K562 (cell line): ENCODE results near the gene UBXN11.

Experiments
- CTCF ChIP-seq, 3 experiments: IDR thresholded peaks in 2 of 3; conservative IDR thresholded peaks in 1 of 3; 2 replicates each; pipeline ENCODE4 v1.5.1; 2011 to 2012; ENCODE audit warnings: low read length in 3 of 3, mild to moderate bottlenecking in 3 of 3, control low read depth in 2 of 3, improper control_type of control experiment in 1 of 3, inconsistent platforms in 1 of 3, low read depth in 1 of 3, mixed read lengths in 1 of 3, moderate library complexity in 1 of 3; ENCODE audit not compliant: insufficient read depth in 2 of 3
- EP300 ChIP-seq: IDR thresholded peaks from 2 replicates; pipeline ENCODE4 v1.6.1; 2012; ENCODE audit warnings: low read length, improper control_type of control experiment
- GABPB2 ChIP-seq: fragments of 250-450 bp; sonication (Bioruptor Pico); conservative IDR thresholded peaks from 2 replicates; pipeline ENCODE4 v1.5.1; 2021; ENCODE audit warnings: mild to moderate bottlenecking
- MCM5 ChIP-seq: fragments of 450-650 bp; IDR thresholded peaks from 2 replicates; pipeline ENCODE4 v1.6.1; 2016; ENCODE audit warnings: low read depth
- RBM25 ChIP-seq: fragments of 200-400 bp; formaldehyde crosslinking; IDR thresholded peaks from 2 replicates; pipeline ENCODE4 v1.6.1; 2018; ENCODE audit warnings: low read length, low read depth, moderate library complexity; ENCODE audit not compliant: severe bottlenecking
- TFE3 ChIP-seq: fragments of 450-650 bp; formaldehyde crosslinking; IDR thresholded peaks from 2 replicates; pipeline ENCODE4 v1.4.0; 2020; ENCODE audit warnings: mild to moderate bottlenecking, mixed read lengths
- U2AF2 ChIP-seq: fragments of 200-400 bp; formaldehyde crosslinking; optimal IDR thresholded peaks from 2 replicates; pipeline ENCODE3; 2017; ENCODE audit warnings: low read depth, mild to moderate bottlenecking, low read length
- ZC3H8 ChIP-seq: fragments of 450-650 bp; IDR thresholded peaks from 2 replicates; pipeline ENCODE4 v1.6.1; 2017
- ZNF133 ChIP-seq: fragments of 250-450 bp; sonication (Bioruptor Pico); IDR thresholded peaks from 2 replicates; pipeline ENCODE4 v1.4.0; 2020; ENCODE audit warnings: mild to moderate bottlenecking
- ZNF140 ChIP-seq: fragments of 250-450 bp; sonication (Bioruptor Pico); IDR thresholded peaks from 2 replicates; pipeline ENCODE4 v1.8.0; 2021; ENCODE audit warnings: moderate library complexity, mild to moderate bottlenecking, inconsistent platforms

- TF ChIP-seq U2AF2 (no peak), ZC3H8 (no peak), TFE3 (CRISPR knock-in tag) (no peak), ZNF133 (CRISPR knock-in tag) (no peak), MCM5 (no peak), CTCF (IDR thresholded peaks at IDR 0.05 in 2 of 3, conservative IDR thresholded peaks at IDR 0.05 in 1 of 3; ENCODE audit: insufficient read depth in 2 of 3, low read depth in 1 of 3, low read length in 3 of 3) (no peak), ZNF140 (no peak), GABPB2 (no peak), EP300 (no peak), RBM25 (no peak)
Measured at GRCh38 chr1:26335774-26336476, 29.5 kb upstream of the UBXN11 start.
